ENCODE results near the gene GABARAP.

GABARAP gene

DNA sequence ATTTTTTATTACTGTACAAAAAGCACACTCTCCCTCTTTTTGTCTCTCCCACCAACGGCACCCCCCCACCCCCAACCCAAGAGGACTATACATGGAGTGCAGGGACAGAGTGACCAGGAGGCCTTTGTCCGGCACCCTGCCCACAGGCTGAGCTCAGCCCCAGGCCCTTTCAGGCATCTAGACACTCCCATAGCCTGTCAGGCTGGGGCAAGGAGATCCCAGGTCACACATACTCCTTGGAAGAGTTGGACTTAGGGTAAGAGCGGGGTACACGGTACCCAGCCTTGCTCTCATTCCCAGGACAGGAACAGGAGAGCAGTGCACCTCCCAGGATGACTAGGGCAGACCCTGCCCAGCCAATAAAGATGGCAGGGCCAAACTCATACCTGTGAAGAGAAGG, 17.9 kb upstream of the GABARAP start:
- no peak overlapping the region for H3K9ac ChIP-seq (ENCODE audit: low read length)
- H3K27ac ChIP-seq (ENCODE audit: low read depth, low read length): no peak overlapping the region
- no peaks in the 10 kb centered on the region for H3K9me2 ChIP-seq (replicated peaks; ENCODE audit: insufficient read depth, low read length)
- H3K4me2 ChIP-seq (ENCODE audit: low read depth, low read length, poor library complexity, severe bottlenecking): no peak overlapping the region
- H3K9me3 ChIP-seq (ENCODE audit: insufficient read depth, low read length): no peaks in the 10 kb centered on the region
- no peaks in the 10 kb centered on the region for H3K79me2 ChIP-seq (ENCODE audit: insufficient read depth, low read length)
- no peaks in the 10 kb centered on the region for H4K20me1 ChIP-seq (ENCODE audit: low read depth, low read length)
- no peaks in the 10 kb centered on the region for H3K27me3 ChIP-seq (ENCODE audit: low read length)
- no peak overlapping the region for H3K4me3 ChIP-seq (ENCODE audit: insufficient read depth, low read length, poor library complexity, severe bottlenecking)
- H2AFZ ChIP-seq (ENCODE audit: low read depth, low read length, severe bottlenecking): no peak overlapping the region
- H3F3A ChIP-seq (ENCODE audit: insufficient read depth): no peaks in the 10 kb centered on the region
- H3K36me3 ChIP-seq (ENCODE audit: low read length): 0 out of 2 replicates have a peak, but pooled peaks cover 2% of the 10 kb centered on the region
- TF ChIP-seq, protein P1, sequence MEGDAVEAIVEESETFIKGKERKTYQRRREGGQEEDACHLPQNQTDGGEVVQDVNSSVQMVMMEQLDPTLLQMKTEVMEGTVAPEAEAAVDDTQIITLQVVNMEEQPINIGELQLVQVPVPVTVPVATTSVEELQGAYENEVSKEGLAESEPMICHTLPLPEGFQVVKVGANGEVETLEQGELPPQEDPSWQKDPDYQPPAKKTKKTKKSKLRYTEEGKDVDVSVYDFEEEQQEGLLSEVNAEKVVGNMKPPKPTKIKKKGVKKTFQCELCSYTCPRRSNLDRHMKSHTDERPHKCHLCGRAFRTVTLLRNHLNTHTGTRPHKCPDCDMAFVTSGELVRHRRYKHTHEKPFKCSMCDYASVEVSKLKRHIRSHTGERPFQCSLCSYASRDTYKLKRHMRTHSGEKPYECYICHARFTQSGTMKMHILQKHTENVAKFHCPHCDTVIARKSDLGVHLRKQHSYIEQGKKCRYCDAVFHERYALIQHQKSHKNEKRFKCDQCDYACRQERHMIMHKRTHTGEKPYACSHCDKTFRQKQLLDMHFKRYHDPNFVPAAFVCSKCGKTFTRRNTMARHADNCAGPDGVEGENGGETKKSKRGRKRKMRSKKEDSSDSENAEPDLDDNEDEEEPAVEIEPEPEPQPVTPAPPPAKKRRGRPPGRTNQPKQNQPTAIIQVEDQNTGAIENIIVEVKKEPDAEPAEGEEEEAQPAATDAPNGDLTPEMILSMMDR (IDR thresholded peaks at IDR 0.05; ENCODE audit: insufficient read depth, low read length, poor library complexity, severe bottlenecking): no peak
- TF ChIP-seq EZH2phosphoT487 (conservative IDR thresholded peaks at IDR 0.05; ENCODE audit: low read length): no peak

DNA sequence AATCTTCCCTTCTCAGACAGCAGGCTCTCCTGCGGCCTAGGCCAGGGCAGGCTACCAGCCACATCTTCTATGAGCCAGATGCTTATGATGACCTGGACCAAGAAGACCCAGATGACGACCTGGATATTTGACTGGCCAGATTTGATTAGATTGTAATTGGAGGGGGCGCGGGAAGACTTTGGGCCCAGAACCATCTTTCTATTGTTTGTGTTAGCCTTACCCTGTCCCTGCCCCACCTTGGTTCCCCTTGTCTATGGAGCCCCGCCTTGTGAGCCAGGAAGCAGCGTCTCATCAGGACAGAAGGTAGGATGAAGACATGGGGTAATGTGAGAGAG, 17.3 kb upstream of the GABARAP start:
- Histone ChIP-seq H3K9me3 (ENCODE audit: insufficient read depth, low read length) (no peaks in the 10 kb centered on the region), H2AFZ (ENCODE audit: low read depth, low read length, severe bottlenecking) (no peak overlapping the region), H3K27ac (ENCODE audit: low read depth, low read length) (no peak overlapping the region), H4K20me1 (ENCODE audit: low read depth, low read length) (no peaks in the 10 kb centered on the region), H3K4me3 (ENCODE audit: insufficient read depth, low read length, poor library complexity, severe bottlenecking) (no peak overlapping the region), H3K9me2 (replicated peaks; ENCODE audit: insufficient read depth, low read length) (no peaks in the 10 kb centered on the region), H3K79me2 (ENCODE audit: insufficient read depth, low read length) (no peaks in the 10 kb centered on the region), H3K4me2 (ENCODE audit: low read depth, low read length, poor library complexity, severe bottlenecking) (no peak overlapping the region), H3K36me3 (ENCODE audit: low read length) (peaks cover 7% of the 10 kb centered on the region; the same call in 1 of the 2 replicates), H3K27me3 (ENCODE audit: low read length) (no peaks in the 10 kb centered on the region), H3F3A (ENCODE audit: insufficient read depth) (no peaks in the 10 kb centered on the region), H3K9ac (ENCODE audit: low read length) (no peak overlapping the region)
- TF ChIP-seq EZH2phosphoT487 (conservative IDR thresholded peaks at IDR 0.05; ENCODE audit: low read length): no peak
- TF ChIP-seq, protein P1 (IDR thresholded peaks at IDR 0.05; ENCODE audit: insufficient read depth, low read length, poor library complexity, severe bottlenecking): no peak

DNA sequence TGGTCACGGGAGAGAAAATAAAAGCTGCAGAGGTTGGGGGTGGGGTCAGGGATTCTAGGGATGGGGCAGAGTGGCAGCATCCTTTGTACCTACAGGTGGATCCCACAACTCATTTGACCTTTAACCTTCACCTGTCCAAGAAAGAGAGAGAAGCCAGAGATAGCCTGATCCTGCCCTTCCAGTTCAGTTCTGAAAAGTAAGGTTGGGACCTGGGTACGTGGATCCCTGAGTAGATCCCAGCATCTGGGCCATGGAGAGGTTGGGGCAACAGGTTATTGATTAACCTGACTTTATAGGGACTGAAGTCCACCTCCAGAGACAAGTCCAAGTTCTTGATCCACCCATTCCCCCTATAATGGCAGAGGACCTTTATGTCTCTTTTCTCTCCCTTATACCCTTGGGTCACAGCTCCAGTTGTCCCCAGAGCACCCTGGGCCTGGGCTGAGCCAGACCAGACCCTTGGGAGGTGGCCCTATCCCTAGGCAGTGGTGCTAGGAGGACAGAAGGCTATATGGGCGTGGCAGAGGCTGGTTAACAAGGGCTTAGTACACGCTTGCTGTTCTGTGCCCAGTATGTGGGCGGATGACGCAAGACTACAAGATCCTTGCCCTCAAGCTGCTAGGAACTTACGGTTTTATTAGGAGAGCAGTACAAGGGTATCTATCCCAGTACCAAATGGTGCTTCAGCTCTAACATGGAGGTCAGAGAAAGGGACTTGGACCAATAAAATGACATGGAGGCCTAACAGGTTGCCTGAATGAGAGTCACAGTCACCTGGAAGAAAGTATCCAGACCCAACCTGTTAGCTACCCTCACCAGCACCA, 16.7 kb upstream of the GABARAP start:
- Histone ChIP-seq H3K4me3 (ENCODE audit: insufficient read depth, low read length, poor library complexity, severe bottlenecking) (no peak overlapping the region), H3K79me2 (ENCODE audit: insufficient read depth, low read length) (0 out of 2 replicates have a peak, but pooled peaks cover 2% of the 10 kb centered on the region), H3K36me3 (ENCODE audit: low read length) (peaks cover 8% of the 10 kb centered on the region; the same call in 1 of the 2 replicates), H3K4me2 (ENCODE audit: low read depth, low read length, poor library complexity, severe bottlenecking) (no peak overlapping the region), H3F3A (ENCODE audit: insufficient read depth) (0 out of 2 replicates have a peak, but pooled peaks cover 3% of the 10 kb centered on the region), H3K9ac (ENCODE audit: low read length) (no peak overlapping the region), H3K9me3 (ENCODE audit: insufficient read depth, low read length) (no peaks in the 10 kb centered on the region), H3K27ac (ENCODE audit: low read depth, low read length) (no peak overlapping the region), H3K27me3 (ENCODE audit: low read length) (no peaks in the 10 kb centered on the region), H4K20me1 (ENCODE audit: low read depth, low read length) (no peaks in the 10 kb centered on the region), H3K9me2 (replicated peaks; ENCODE audit: insufficient read depth, low read length) (no peaks in the 10 kb centered on the region), H2AFZ (ENCODE audit: low read depth, low read length, severe bottlenecking) (no peak overlapping the region)
- no peak for TF ChIP-seq EZH2phosphoT487 (conservative IDR thresholded peaks at IDR 0.05; ENCODE audit: low read length)
- TF ChIP-seq, protein P1 (IDR thresholded peaks at IDR 0.05; ENCODE audit: insufficient read depth, low read length, poor library complexity, severe bottlenecking): no peak
